ENCODE results near the gene ETV1.

Gene ETV1

GRCh38 chr7:13875496-13876074 lies 113.9 kb downstream of the ETV1 start:
- DNase-seq = no peak

DNA sequence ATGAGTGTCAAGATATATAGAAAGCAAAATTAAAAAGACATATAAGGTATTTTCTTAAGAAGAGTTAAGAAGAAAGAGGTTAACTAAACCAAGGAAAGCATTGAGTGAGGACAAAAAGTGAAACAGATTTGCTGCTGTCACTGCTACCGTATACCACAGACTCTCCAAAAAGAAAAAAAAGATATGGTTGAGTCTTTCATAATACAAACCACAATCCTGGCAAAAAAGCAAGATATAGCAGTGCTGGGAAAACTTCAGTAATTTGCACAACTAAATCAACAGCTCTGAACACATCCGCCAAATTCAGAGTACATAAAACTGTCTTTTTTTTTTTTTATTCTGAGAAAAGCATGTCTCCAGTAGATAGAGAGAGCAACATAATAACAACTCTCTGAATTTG lies 114.7 kb downstream of the ETV1 start:
- DNase-seq = no peak

DNA sequence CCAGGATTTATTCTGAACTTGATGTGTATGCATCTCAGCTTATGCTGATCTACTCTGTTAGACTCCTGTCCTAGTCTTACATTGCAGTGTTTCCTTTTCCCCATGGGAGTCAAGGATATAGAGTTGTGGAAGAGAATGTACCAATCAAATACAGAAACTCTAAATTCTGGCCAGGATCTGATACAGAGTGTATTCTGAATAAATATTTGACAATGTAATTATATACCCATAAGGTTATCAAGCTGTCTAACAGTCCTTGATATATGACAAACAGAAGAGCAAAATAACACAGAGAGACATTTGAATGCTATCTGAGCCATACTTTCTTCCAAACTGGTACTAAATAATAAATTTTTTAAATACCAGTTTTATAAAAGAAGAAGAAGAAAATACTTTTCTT lies 116.8 kb downstream of the ETV1 start:
- DNase-seq = no peak

GRCh38 chr7:13871008-13871407 lies 118.5 kb downstream of the ETV1 start:
- DNase-seq = no peak

DNA sequence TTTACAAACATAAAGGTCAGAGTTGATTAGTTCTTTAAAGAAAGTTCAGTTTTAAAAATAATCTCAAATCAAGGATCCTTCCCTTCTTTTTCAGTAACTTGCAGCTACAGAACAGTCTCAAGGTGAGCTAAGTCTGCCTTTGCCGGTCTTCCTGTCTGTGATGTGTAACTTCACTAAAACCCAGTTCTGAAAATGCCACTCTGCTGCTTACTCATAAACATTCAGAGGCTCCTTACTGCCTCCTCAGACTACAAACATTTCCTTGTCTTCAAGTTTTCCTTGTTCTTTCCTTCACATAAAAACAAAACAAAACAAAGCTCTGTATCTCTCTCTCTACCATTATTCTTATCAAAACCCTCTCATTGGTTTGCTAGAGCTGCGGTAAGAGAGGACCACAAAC lies 128.7 kb downstream of the ETV1 start:
- no peak for DNase-seq

GRCh38 chr7:13856012-13856411 lies 133.5 kb downstream of the ETV1 start:
- DNase-seq = no peak

- no peak for DNase-seq
Observed at GRCh38 chr7:13852281-13852968, 137.0 kb downstream of the ETV1 start.

- no peak for DNase-seq
Observed at GRCh38 chr7:13851736-13852135, 137.7 kb downstream of the ETV1 start.

GRCh38 chr7:13850185-13850752 lies 139.2 kb downstream of the ETV1 start:
- DNase-seq = peak; percentile 42

DNA sequence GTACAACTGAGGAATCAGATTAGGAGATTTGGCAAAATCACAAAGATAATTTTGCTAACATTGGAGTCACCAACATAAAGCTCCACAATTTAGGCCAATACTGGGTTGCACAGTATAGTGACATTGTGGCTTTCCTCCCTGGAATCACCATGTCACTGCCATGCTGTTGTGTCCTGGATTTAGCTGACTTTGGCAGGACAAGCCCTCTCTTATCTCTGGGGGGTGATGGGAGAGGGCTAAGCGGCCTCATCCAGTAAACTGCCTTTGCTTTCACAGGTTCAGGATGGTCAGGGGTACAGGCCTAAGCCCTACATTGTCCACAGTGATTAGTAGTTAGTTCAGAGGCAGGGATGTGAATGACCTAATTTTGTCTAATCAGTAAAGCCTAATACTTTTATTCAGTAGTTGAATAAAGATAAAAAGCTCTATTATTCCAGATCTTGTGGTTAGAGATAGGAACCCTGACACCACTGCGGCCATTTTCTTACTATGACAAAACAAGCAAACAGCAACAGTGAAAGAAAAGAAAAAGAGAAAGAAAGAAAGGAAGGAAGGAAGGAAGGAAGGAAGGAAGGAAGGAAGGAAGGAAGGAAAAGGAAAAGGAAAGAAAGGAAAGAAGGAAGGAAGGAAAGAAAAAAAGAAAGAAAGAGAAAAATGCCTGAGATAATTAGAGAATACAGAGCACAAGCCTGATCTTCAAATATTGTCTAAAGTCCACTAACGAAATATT lies 140.1 kb downstream of the ETV1 start:
- DNase-seq = no peak

- DNase-seq = no peak
Observed at GRCh38 chr7:13848681-13849131, 140.8 kb downstream of the ETV1 start.

DNA sequence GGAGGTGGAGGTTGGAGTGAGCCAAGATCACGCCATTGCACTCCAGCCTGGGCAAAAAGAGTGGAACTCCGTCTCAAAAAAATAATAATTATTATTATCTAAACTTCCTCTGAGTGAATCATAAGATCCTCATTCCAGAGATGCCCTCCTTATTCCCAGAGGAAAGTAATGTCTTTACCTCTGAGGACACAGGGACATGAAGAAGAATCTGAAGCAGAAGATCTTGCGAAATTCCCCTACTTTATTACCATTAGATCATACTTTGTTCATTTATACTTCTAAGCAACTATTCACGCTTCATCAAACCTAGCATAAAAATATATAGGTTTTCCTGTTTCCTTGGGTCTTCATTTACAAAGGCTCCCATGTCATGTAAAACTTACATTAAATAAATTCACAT lies 143.1 kb downstream of the ETV1 start:
- DNase-seq = no peak

GRCh38 chr7:13845601-13846000 lies 143.9 kb downstream of the ETV1 start:
- no peak for DNase-seq

- DNase-seq = no peak
Observed at GRCh38 chr7:13844954-13845353, 144.5 kb downstream of the ETV1 start.

GRCh38 chr7:13841284-13841683 lies 148.2 kb downstream of the ETV1 start:
- DNase-seq = no peak
